ENCODE results near the gene SLC25A13. TPM values are rescaled to one million over a fixed set of nuclear protein-coding genes. Genes with fewer than 3 reads are reported as not detected.

Gene SLC25A13
- total RNA-seq, 1 experiment from 2014 or later = 124 TPM

- in situ Hi-C loops (cut with HindIII; ENCODE audit: low sequenced_read_pairs) = no loop called here
- no peak for DNase-seq (ENCODE audit: low spot score)
These were observed 97.8 kb downstream of the SLC25A13 start for GRCh38 chr7:96224073-96224472.

- in situ Hi-C loops (cut with HindIII; ENCODE audit: low sequenced_read_pairs) = no loop called here
These were observed 100.0 kb downstream of the SLC25A13 start for GRCh38 chr7:96221888-96222287.

GRCh38 chr7:96219378-96220130 lies 102.3 kb downstream of the SLC25A13 start:
- in situ Hi-C loops (cut with HindIII; ENCODE audit: low sequenced_read_pairs) = no loop called here
- no peak for DNase-seq (ENCODE audit: low spot score)

More at GRCh38 chr7:96221888-96222287, 100.0 kb downstream of the SLC25A13 start:
- DNase-seq (ENCODE audit: low spot score) = no peak

- no peak for DNase-seq (ENCODE audit: low spot score)
- in situ Hi-C loops (cut with HindIII; ENCODE audit: low sequenced_read_pairs) = no loop called here
These were observed 103.1 kb downstream of the SLC25A13 start for GRCh38 chr7:96218664-96219243.

- no peak for DNase-seq (ENCODE audit: low spot score)
- in situ Hi-C loops (cut with HindIII; ENCODE audit: low sequenced_read_pairs) = no loop called here
These were observed 104.8 kb downstream of the SLC25A13 start for GRCh38 chr7:96217147-96217546.

GRCh38 chr7:96216373-96216772 lies 105.5 kb downstream of the SLC25A13 start:
- DNase-seq (ENCODE audit: low spot score) = no peak

GRCh38 chr7:96212474-96212873 lies 109.4 kb downstream of the SLC25A13 start:
- DNase-seq (ENCODE audit: low spot score) = no peak
- in situ Hi-C loops (cut with HindIII; ENCODE audit: low sequenced_read_pairs) = no loop called here

More at GRCh38 chr7:96216373-96216772, 105.5 kb downstream of the SLC25A13 start:
- in situ Hi-C loops (cut with HindIII; ENCODE audit: low sequenced_read_pairs) = no loop called here

GRCh38 chr7:96211954-96212353 lies 109.9 kb downstream of the SLC25A13 start:
- in situ Hi-C loops (cut with HindIII; ENCODE audit: low sequenced_read_pairs) = no loop called here
- no peak for DNase-seq (ENCODE audit: low spot score)

GRCh38 chr7:96205665-96206064 lies 116.2 kb downstream of the SLC25A13 start:
- no peak for DNase-seq (ENCODE audit: low spot score)
- in situ Hi-C loops (cut with HindIII; ENCODE audit: low sequenced_read_pairs) = no loop called here

GRCh38 chr7:96204601-96205000 lies 117.3 kb downstream of the SLC25A13 start:
- in situ Hi-C loops (cut with HindIII; ENCODE audit: low sequenced_read_pairs) = no loop called here
- no peak for DNase-seq (ENCODE audit: low spot score)

GRCh38 chr7:96203786-96204185 lies 118.1 kb downstream of the SLC25A13 start:
- in situ Hi-C loops (cut with HindIII; ENCODE audit: low sequenced_read_pairs) = no loop called here
- DNase-seq (ENCODE audit: low spot score) = no peak

GRCh38 chr7:96202102-96202501 lies 119.8 kb downstream of the SLC25A13 start:
- in situ Hi-C loops (cut with HindIII; ENCODE audit: low sequenced_read_pairs) = no loop called here
- no peak for DNase-seq (ENCODE audit: low spot score)

GRCh38 chr7:96200740-96201139 lies 121.2 kb downstream of the SLC25A13 start:
- in situ Hi-C loops (cut with HindIII; ENCODE audit: low sequenced_read_pairs) = no loop called here
- DNase-seq (ENCODE audit: low spot score) = no peak

GRCh38 chr7:96199421-96199820 lies 122.5 kb downstream of the SLC25A13 start:
- DNase-seq (ENCODE audit: low spot score) = no peak
- in situ Hi-C loops (cut with HindIII; ENCODE audit: low sequenced_read_pairs) = no loop called here

- DNase-seq (ENCODE audit: low spot score) = no peak
- in situ Hi-C loops (cut with HindIII; ENCODE audit: low sequenced_read_pairs) = no loop called here
These were observed 123.8 kb downstream of the SLC25A13 start for GRCh38 chr7:96198047-96198636.

- in situ Hi-C loops (cut with HindIII; ENCODE audit: low sequenced_read_pairs) = no loop called here
- DNase-seq (ENCODE audit: low spot score) = no peak
These were observed 125.2 kb downstream of the SLC25A13 start for GRCh38 chr7:96196676-96197075.

- in situ Hi-C loops (cut with HindIII; ENCODE audit: low sequenced_read_pairs) = no loop called here
- DNase-seq (ENCODE audit: low spot score) = no peak
These were observed 132.6 kb downstream of the SLC25A13 start for GRCh38 chr7:96189129-96189820.

GRCh38 chr7:96188591-96188991 lies 133.3 kb downstream of the SLC25A13 start:
- in situ Hi-C loops (cut with HindIII; ENCODE audit: low sequenced_read_pairs) = no loop called here
- DNase-seq (ENCODE audit: low spot score) = no peak

- in situ Hi-C loops (cut with HindIII; ENCODE audit: low sequenced_read_pairs) = no loop called here
- DNase-seq (ENCODE audit: low spot score) = no peak
These were observed 133.7 kb downstream of the SLC25A13 start for GRCh38 chr7:96188174-96188581.

GRCh38 chr7:96187735-96188134 lies 134.2 kb downstream of the SLC25A13 start:
- in situ Hi-C loops (cut with HindIII; ENCODE audit: low sequenced_read_pairs) = no loop called here
- no peak for DNase-seq (ENCODE audit: low spot score)
